WTC11 (cell line): Measurements from ENCODE around the gene MAP1B. TPM values are rescaled to one million over a fixed set of nuclear protein-coding genes. Genes with fewer than 3 reads are reported as not detected.

Experiments
- AFF4 ChIP-seq: sonication (generic); formaldehyde crosslinking; IDR thresholded peaks from 2 replicates; pipeline ENCODE4 v1.8.1; 2023; ENCODE audit warnings: mild to moderate bottlenecking, missing genetic modification reagents, borderline replicate concordance
- ATF2 ChIP-seq: sonication (generic); formaldehyde crosslinking; IDR thresholded peaks from 2 replicates; pipeline ENCODE4 v1.8.1; 2022; ENCODE audit warnings: low read depth, missing genetic modification reagents, borderline replicate concordance
- CDX4 ChIP-seq: fragments of 250-450 bp; sonication (Bioruptor Pico); IDR thresholded peaks from 2 replicates; pipeline ENCODE4 v1.9.0; 2021; ENCODE audit warnings: moderate library complexity, mild to moderate bottlenecking, inconsistent platforms, borderline replicate concordance
- CREB1 ChIP-seq: sonication (generic); formaldehyde crosslinking; IDR thresholded peaks from 2 replicates; pipeline ENCODE4 v1.8.0; 2023; ENCODE audit warnings: mild to moderate bottlenecking, missing genetic modification reagents
- CREM ChIP-seq: sonication (generic); formaldehyde crosslinking; IDR thresholded peaks from 2 replicates; pipeline ENCODE4 v1.8.1; 2022; ENCODE audit warnings: mild to moderate bottlenecking, missing genetic modification reagents, moderate library complexity
- E2F5 ChIP-seq: sonication (generic); formaldehyde crosslinking; IDR thresholded peaks from 2 replicates; pipeline ENCODE4 v1.8.1; 2022; ENCODE audit warnings: mild to moderate bottlenecking, moderate library complexity, missing genetic modification reagents
- FOXK1 ChIP-seq: sonication (generic); formaldehyde crosslinking; IDR thresholded peaks from 2 replicates; pipeline ENCODE4 v1.8.0; 2022; ENCODE audit warnings: mild to moderate bottlenecking, moderate library complexity, missing genetic modification reagents
- FOXP4 ChIP-seq: sonication (generic); formaldehyde crosslinking; IDR thresholded peaks from 2 replicates; pipeline ENCODE4 v1.8.0; 2022; ENCODE audit warnings: mild to moderate bottlenecking, missing genetic modification reagents
- GTF2I ChIP-seq: fragments of 250-450 bp; sonication (Bioruptor Pico); conservative IDR thresholded peaks from 2 replicates; pipeline ENCODE4 v1.4.0; 2021; ENCODE audit warnings: mild to moderate bottlenecking
- HMGXB4 ChIP-seq: sonication (generic); formaldehyde crosslinking; IDR thresholded peaks from 2 replicates; pipeline ENCODE4 v1.8.1; 2023; ENCODE audit warnings: mild to moderate bottlenecking, moderate library complexity, missing genetic modification reagents
- IRF2 ChIP-seq: sonication (generic); formaldehyde crosslinking; IDR thresholded peaks from 2 replicates; pipeline ENCODE4 v1.8.0; 2022; ENCODE audit warnings: low read depth, missing genetic modification reagents, borderline replicate concordance
- JUN ChIP-seq: sonication (generic); formaldehyde crosslinking; IDR thresholded peaks from 2 replicates; pipeline ENCODE4 v1.8.0; 2023; ENCODE audit warnings: mild to moderate bottlenecking, missing genetic modification reagents
- MXD4 ChIP-seq: fragments of 250-450 bp; sonication (Bioruptor Pico); IDR thresholded peaks from 2 replicates; pipeline ENCODE4 v1.8.0; 2021; ENCODE audit warnings: mild to moderate bottlenecking, moderate library complexity, borderline replicate concordance
- NFYB ChIP-seq: sonication (generic); formaldehyde crosslinking; conservative IDR thresholded peaks from 2 replicates; pipeline ENCODE4 v1.8.0; 2022; ENCODE audit warnings: low read depth, missing genetic modification reagents
- NR3C1 ChIP-seq: sonication (generic); formaldehyde crosslinking; conservative IDR thresholded peaks from 2 replicates; pipeline ENCODE4 v1.8.1; 2023; ENCODE audit warnings: low read depth, mild to moderate bottlenecking, missing genetic modification reagents
- RELA ChIP-seq: sonication (generic); formaldehyde crosslinking; IDR thresholded peaks from 2 replicates; pipeline ENCODE4 v1.8.1; 2022; ENCODE audit warnings: missing genetic modification reagents, mild to moderate bottlenecking, borderline replicate concordance
- SP1 ChIP-seq: sonication (generic); formaldehyde crosslinking; conservative IDR thresholded peaks from 2 replicates; pipeline ENCODE4 v1.8.1; 2022; ENCODE audit warnings: missing genetic modification reagents
- TP53 ChIP-seq: sonication (generic); formaldehyde crosslinking; IDR thresholded peaks from 2 replicates; pipeline ENCODE4 v1.8.1; 2023; ENCODE audit warnings: mild to moderate bottlenecking, missing genetic modification reagents
- USF1 ChIP-seq: sonication (generic); formaldehyde crosslinking; IDR thresholded peaks from 2 replicates; pipeline ENCODE4 v1.8.0; 2022; ENCODE audit warnings: mild to moderate bottlenecking, missing genetic modification reagents
- ZBTB21 ChIP-seq: sonication (generic); formaldehyde crosslinking; IDR thresholded peaks from 2 replicates; pipeline ENCODE4 v1.8.1; 2023; ENCODE audit warnings: mild to moderate bottlenecking, missing genetic modification reagents, borderline replicate concordance
- ZNF219 ChIP-seq: sonication (generic); formaldehyde crosslinking; IDR thresholded peaks from 2 replicates; pipeline ENCODE4 v1.8.0; 2023; ENCODE audit warnings: missing genetic modification reagents, mild to moderate bottlenecking, borderline replicate concordance
- ZNF281 ChIP-seq: sonication (generic); formaldehyde crosslinking; IDR thresholded peaks from 2 replicates; pipeline ENCODE4 v1.8.0; 2023; ENCODE audit warnings: mild to moderate bottlenecking, missing genetic modification reagents
- total RNA-seq: library from RNA; stranded (reverse); gene quantifications from 3 replicates; pipeline ENCODE4 v1.2.3, GENCODE V29; 2021

Gene MAP1B
- total RNA-seq, 1 experiment from 2014 or later = 95.0 TPM

GRCh38 chr5:72108202-72109061 lies 1.2 kb downstream of the MAP1B start (continued):
- TF ChIP-seq USF1 = no peak
- no peak for TF ChIP-seq GTF2I (CRISPR knock-in tag)
- no peak for TF ChIP-seq ATF2 (CRISPR knock-in tag)
- TF ChIP-seq AFF4 = no peak
- no peak for TF ChIP-seq ZBTB21
- TF ChIP-seq FOXK1 = 0 out of 2 replicates have a peak, but pooled peaks have one; percentile 26
- no peak for TF ChIP-seq ZNF281 (CRISPR knock-in tag)
- TF ChIP-seq NFYB (CRISPR knock-in tag) = no peak
- TF ChIP-seq RELA (CRISPR knock-in tag) = no peak
- TF ChIP-seq IRF2 (CRISPR knock-in tag) = no peak
- no peak for TF ChIP-seq JUN (CRISPR knock-in tag)
- no peak for TF ChIP-seq CREB1 (CRISPR knock-in tag)
- no peak for TF ChIP-seq MXD4
- TF ChIP-seq TP53 (CRISPR knock-in tag) = 0 out of 2 replicates have a peak, but pooled peaks have one; percentile 38
- peak; percentile 36; the same call in 1 of the 2 replicates for TF ChIP-seq FOXP4
- TF ChIP-seq NR3C1 (CRISPR knock-in tag) = no peak
- TF ChIP-seq SP1 (CRISPR knock-in tag) = peak; percentile 77
- peak; percentile 24; the same call in 1 of the 2 replicates for TF ChIP-seq HMGXB4
- TF ChIP-seq CREM (CRISPR knock-in tag) = 0 out of 2 replicates have a peak, but pooled peaks have one; percentile 26
- TF ChIP-seq E2F5 (CRISPR knock-in tag) = no peak
- 0 out of 2 replicates have a peak, but pooled peaks have one; percentile 28 for TF ChIP-seq ZNF219 (CRISPR knock-in tag)
- no peak for TF ChIP-seq CDX4
- TF ChIP-seq, all 79 proteins: peak for 8
